ELR (cell line): ENCODE measurements around the gene HOGA1.

Experiments
- DNase-seq: peaks from one replicate; pipeline ENCODE4 v3.0.0-alpha.2; 2015; ENCODE audit warnings: low read depth

Gene HOGA1

GRCh38 chr10:97584060-97584797, at the start of gene HOGA1:
HOGA1 (plus strand) TSS chr10:97584389; CDS start chr10:97584704, 315 bp downstream.
- peak; percentile 44 for DNase-seq

GRCh38 chr10:97534746-97535367, 49.3 kb upstream of the HOGA1 start:
- peak; percentile 59 for DNase-seq

- no peak for DNase-seq
Measured at GRCh38 chr10:97537186-97537869, 46.9 kb upstream of the HOGA1 start.

GRCh38 chr10:97538411-97538810, 45.8 kb upstream of the HOGA1 start:
- DNase-seq, result peak; percentile 24

GRCh38 chr10:97538839-97539238, 45.4 kb upstream of the HOGA1 start:
- no peak for DNase-seq

- DNase-seq, result peak; percentile 58
Measured at GRCh38 chr10:97539523-97540200, 44.5 kb upstream of the HOGA1 start.

GRCh38 chr10:97540669-97541500, 43.3 kb upstream of the HOGA1 start:
- DNase-seq, result no peak

- peak; percentile 95 for DNase-seq
Measured at GRCh38 chr10:97542169-97543024, 41.8 kb upstream of the HOGA1 start.

- DNase-seq, result peak; percentile 99
Measured at GRCh38 chr10:97543025-97543546, 41.1 kb upstream of the HOGA1 start.

GRCh38 chr10:97546456-97547270, 37.5 kb upstream of the HOGA1 start:
- DNase-seq, result no peak

- no peak for DNase-seq
Measured at GRCh38 chr10:97547271-97547600, 37.0 kb upstream of the HOGA1 start.

- DNase-seq, result no peak
Measured at GRCh38 chr10:97547962-97548361, 36.2 kb upstream of the HOGA1 start.

GRCh38 chr10:97548828-97549455, 35.2 kb upstream of the HOGA1 start:
- no peak for DNase-seq

- no peak for DNase-seq
Measured at GRCh38 chr10:97549587-97550322, 34.4 kb upstream of the HOGA1 start.

- DNase-seq, result no peak
Measured at GRCh38 chr10:97550336-97551149, 33.6 kb upstream of the HOGA1 start.

GRCh38 chr10:97551271-97551670, 32.9 kb upstream of the HOGA1 start:
- no peak for DNase-seq

GRCh38 chr10:97553575-97554031, 30.6 kb upstream of the HOGA1 start:
- DNase-seq, result peak; percentile 73
